WTC11 (cell line): Measurements from ENCODE around the gene BCORL1. TPM values are rescaled to one million over a fixed set of nuclear protein-coding genes. Genes with fewer than 3 reads are reported as not detected.

ENCODE experiments used
- ATAC-seq: fragments of 200-7000 bp; cut with Tn5 transposase; 2 replicates; pipeline ENCODE4 v1.10.0; 2021; ENCODE audit warnings: mild to moderate bottlenecking, moderate library complexity
- CTCF ChIA-PET: fragments of 300-600 bp; sonication (Branson Sonifier 250); formaldehyde crosslinking; loops from one replicate; lab custom pipeline; 2021; ENCODE audit warnings: antibody characterized with exemption; lab: Charles Lee
- POLR2A ChIA-PET: fragments of 350-600 bp; sonication (Branson Sonifier 250); formaldehyde crosslinking; loops from one replicate; lab custom pipeline; 2021; ENCODE audit warnings: antibody characterized with exemption; lab: Charles Lee
- DNase-seq: peaks from one replicate; pipeline ENCODE4 v3.0.0; 2021; ENCODE audit warnings: low spot score
- H3K27ac Mint-ChIP-seq: 2 replicates; pipeline ENCODE4 v1.8.0; 2021; ENCODE audit warnings: mixed read lengths
- H3K27me3 Mint-ChIP-seq: 2 replicates; pipeline ENCODE4 v1.8.0; 2021; ENCODE audit warnings: low read depth, mild to moderate bottlenecking, moderate library complexity, mixed read lengths
- H3K36me3 Mint-ChIP-seq: 2 replicates; pipeline ENCODE4 v1.8.0; 2021; ENCODE audit warnings: mixed read lengths
- H3K4me1 Mint-ChIP-seq: 2 replicates; pipeline ENCODE4 v1.8.0; 2022; ENCODE audit warnings: mixed read lengths
- H3K4me3 Mint-ChIP-seq: 2 replicates; pipeline ENCODE4 v1.8.0; 2021; ENCODE audit warnings: mild to moderate bottlenecking, moderate library complexity, mixed read lengths
- H3K9me3 Mint-ChIP-seq: 2 replicates; pipeline ENCODE4 v1.8.0; 2021; ENCODE audit warnings: mixed read lengths
- ATF1 ChIP-seq: sonication (generic); formaldehyde crosslinking; IDR thresholded peaks from 2 replicates; pipeline ENCODE4 v1.8.1; 2023; ENCODE audit warnings: mild to moderate bottlenecking, moderate library complexity, missing genetic modification reagents
- ELF4 ChIP-seq: sonication (generic); formaldehyde crosslinking; IDR thresholded peaks from 2 replicates; pipeline ENCODE4 v1.8.1; 2022; ENCODE audit warnings: low read depth, mild to moderate bottlenecking, moderate library complexity, missing genetic modification reagents
- HMGA2 ChIP-seq: fragments of 250-450 bp; sonication (Bioruptor Pico); IDR thresholded peaks from 2 replicates; pipeline ENCODE4 v1.4.0; 2021; ENCODE audit warnings: mild to moderate bottlenecking, moderate library complexity
- IRF1 ChIP-seq: sonication (generic); formaldehyde crosslinking; IDR thresholded peaks from 2 replicates; pipeline ENCODE4 v1.8.0; 2023; ENCODE audit warnings: missing genetic modification reagents
- IRF2 ChIP-seq: sonication (generic); formaldehyde crosslinking; IDR thresholded peaks from 2 replicates; pipeline ENCODE4 v1.8.0; 2022; ENCODE audit warnings: low read depth, missing genetic modification reagents, borderline replicate concordance
- NFE2L1 ChIP-seq: sonication (generic); formaldehyde crosslinking; IDR thresholded peaks from 2 replicates; pipeline ENCODE4 v1.8.1; 2023; ENCODE audit warnings: missing genetic modification reagents
- NFYB ChIP-seq: sonication (generic); formaldehyde crosslinking; conservative IDR thresholded peaks from 2 replicates; pipeline ENCODE4 v1.8.0; 2022; ENCODE audit warnings: low read depth, missing genetic modification reagents
- NR2C2 ChIP-seq: sonication (generic); formaldehyde crosslinking; IDR thresholded peaks from 2 replicates; pipeline ENCODE4 v1.8.0; 2022; ENCODE audit warnings: mild to moderate bottlenecking, missing genetic modification reagents
- NR3C1 ChIP-seq: sonication (generic); formaldehyde crosslinking; conservative IDR thresholded peaks from 2 replicates; pipeline ENCODE4 v1.8.1; 2023; ENCODE audit warnings: low read depth, mild to moderate bottlenecking, missing genetic modification reagents
- PRDM15 ChIP-seq: sonication (generic); formaldehyde crosslinking; IDR thresholded peaks from 2 replicates; pipeline ENCODE4 v1.8.0; 2022; ENCODE audit warnings: missing genetic modification reagents
- RORB ChIP-seq: fragments of 250-450 bp; sonication (Bioruptor Pico); IDR thresholded peaks from 2 replicates; pipeline ENCODE4 v1.9.0; 2021; ENCODE audit warnings: mild to moderate bottlenecking
- ZNF232 ChIP-seq: sonication (generic); formaldehyde crosslinking; IDR thresholded peaks from 2 replicates; pipeline ENCODE4 v1.8.0; 2022; ENCODE audit warnings: mild to moderate bottlenecking, missing genetic modification reagents
- ZNF396 ChIP-seq: fragments of 250-450 bp; sonication (Bioruptor Pico); IDR thresholded peaks from 2 replicates; pipeline ENCODE4 v1.8.0; 2021; ENCODE audit warnings: mild to moderate bottlenecking, moderate library complexity, borderline replicate concordance
- ZNF416 ChIP-seq: fragments of 250-450 bp; sonication (Bioruptor Pico); IDR thresholded peaks from 2 replicates; pipeline ENCODE4 v1.9.0; 2021; ENCODE audit warnings: mild to moderate bottlenecking, inconsistent platforms
- total RNA-seq: library from RNA; stranded (reverse); gene quantifications from 3 replicates; pipeline ENCODE4 v1.2.3, GENCODE V29; 2021
- TF ChIP-seq, protein P1 (sequence below): sonication (generic); formaldehyde crosslinking; conservative IDR thresholded peaks from 2 replicates; pipeline ENCODE4 v1.8.1; 2023; ENCODE audit warnings: mild to moderate bottlenecking, low read depth, missing genetic modification reagents, moderate library complexity
- TF ChIP-seq, protein P2 (sequence below): sonication (generic); formaldehyde crosslinking; IDR thresholded peaks from 2 replicates; pipeline ENCODE4 v1.8.1; 2023; ENCODE audit warnings: mild to moderate bottlenecking, missing genetic modification reagents
- TF ChIP-seq, protein P3 (sequence below): sonication (generic); formaldehyde crosslinking; IDR thresholded peaks from 2 replicates; pipeline ENCODE4 v1.8.0; 2022; ENCODE audit warnings: mild to moderate bottlenecking, missing genetic modification reagents

Gene BCORL1
- total RNA-seq, 1 experiment from 2014 or later: 12.0 TPM

DNA sequence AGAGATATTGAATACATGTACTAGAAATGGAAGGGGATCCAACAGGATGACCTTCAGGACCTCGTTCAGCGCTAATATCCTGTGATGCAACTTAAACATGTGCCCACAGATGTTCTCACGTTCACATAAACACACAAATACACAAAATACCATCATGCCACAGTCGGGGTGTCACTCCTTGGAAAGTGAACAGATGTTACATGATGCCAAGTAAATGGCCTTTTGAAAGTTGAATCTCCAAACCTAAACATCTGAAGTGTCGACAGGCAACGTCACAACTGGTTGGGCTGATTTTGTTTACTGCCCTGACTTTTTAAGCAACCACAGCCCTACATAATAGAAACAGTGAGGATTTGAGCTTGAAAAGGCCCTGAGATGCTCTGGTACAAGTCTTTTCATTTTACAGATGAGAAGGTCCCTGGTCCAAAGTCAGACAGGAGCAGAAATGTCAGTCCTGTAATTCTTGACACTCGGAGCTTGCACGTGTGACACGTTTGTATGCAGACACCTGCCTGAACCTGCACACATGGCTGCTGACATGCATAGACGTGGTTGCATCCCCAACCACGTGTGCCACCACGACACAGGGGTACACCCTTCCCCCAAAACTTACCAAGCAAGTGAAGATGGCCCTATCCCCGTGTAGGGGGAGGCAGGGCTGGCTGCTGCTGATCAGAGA, 23.5 kb upstream of the BCORL1 start:
- H3K27ac Mint-ChIP-seq: no peak overlapping the region
- H3K4me3 Mint-ChIP-seq: no peak overlapping the region
- no peaks in the 10 kb centered on the region for H3K36me3 Mint-ChIP-seq
- ChIA-PET POLR2A (no interaction called here), CTCF (interaction anchor here (2.3 to 3.2 kb wide), 2 partner anchors 66 to 102 kb away, joined by 5 to 16 read pairs; no protein-coding TSS in a partner anchor)
- H3K9me3 Mint-ChIP-seq: no peaks in the 10 kb centered on the region
- H3K27me3 Mint-ChIP-seq: peaks cover 92% of the 10 kb centered on the region
- H3K4me1 Mint-ChIP-seq: peaks cover 35% of the 10 kb centered on the region
- ATAC-seq (no peak), DNase-seq (no peak)
- no peak for TF ChIP-seq IRF2
- TF ChIP-seq ZNF416 (CRISPR knock-in tag): no peak
- no peak for TF ChIP-seq NR3C1

- DNase-seq (no peak), ATAC-seq (peak; percentile 19)
- peaks cover 30% of the 10 kb centered on the region for H3K4me1 Mint-ChIP-seq
- H3K4me3 Mint-ChIP-seq: peak overlapping the region; percentile 40
- no peak overlapping the region for H3K27ac Mint-ChIP-seq
- H3K27me3 Mint-ChIP-seq: peaks cover 91% of the 10 kb centered on the region
- TF ChIP-seq IRF1 (CRISPR knock-in tag) (no peak), ZNF416 (CRISPR knock-in tag) (no peak), ZNF396 (CRISPR knock-in tag) (no peak), NFE2L1 (no peak), PRDM15 (CRISPR knock-in tag) (no peak), RORB (CRISPR knock-in tag) (no peak), HMGA2 (CRISPR knock-in tag) (no peak), ZNF232 (no peak), NR2C2 (CRISPR knock-in tag) (no peak), ELF4 (no peak), ATF1 (CRISPR knock-in tag) (no peak), NFYB (no peak)
- TF ChIP-seq, protein P1, sequence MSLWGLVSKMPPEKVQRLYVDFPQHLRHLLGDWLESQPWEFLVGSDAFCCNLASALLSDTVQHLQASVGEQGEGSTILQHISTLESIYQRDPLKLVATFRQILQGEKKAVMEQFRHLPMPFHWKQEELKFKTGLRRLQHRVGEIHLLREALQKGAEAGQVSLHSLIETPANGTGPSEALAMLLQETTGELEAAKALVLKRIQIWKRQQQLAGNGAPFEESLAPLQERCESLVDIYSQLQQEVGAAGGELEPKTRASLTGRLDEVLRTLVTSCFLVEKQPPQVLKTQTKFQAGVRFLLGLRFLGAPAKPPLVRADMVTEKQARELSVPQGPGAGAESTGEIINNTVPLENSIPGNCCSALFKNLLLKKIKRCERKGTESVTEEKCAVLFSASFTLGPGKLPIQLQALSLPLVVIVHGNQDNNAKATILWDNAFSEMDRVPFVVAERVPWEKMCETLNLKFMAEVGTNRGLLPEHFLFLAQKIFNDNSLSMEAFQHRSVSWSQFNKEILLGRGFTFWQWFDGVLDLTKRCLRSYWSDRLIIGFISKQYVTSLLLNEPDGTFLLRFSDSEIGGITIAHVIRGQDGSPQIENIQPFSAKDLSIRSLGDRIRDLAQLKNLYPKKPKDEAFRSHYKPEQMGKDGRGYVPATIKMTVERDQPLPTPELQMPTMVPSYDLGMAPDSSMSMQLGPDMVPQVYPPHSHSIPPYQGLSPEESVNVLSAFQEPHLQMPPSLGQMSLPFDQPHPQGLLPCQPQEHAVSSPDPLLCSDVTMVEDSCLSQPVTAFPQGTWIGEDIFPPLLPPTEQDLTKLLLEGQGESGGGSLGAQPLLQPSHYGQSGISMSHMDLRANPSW: no peak
- TF ChIP-seq, protein P2, sequence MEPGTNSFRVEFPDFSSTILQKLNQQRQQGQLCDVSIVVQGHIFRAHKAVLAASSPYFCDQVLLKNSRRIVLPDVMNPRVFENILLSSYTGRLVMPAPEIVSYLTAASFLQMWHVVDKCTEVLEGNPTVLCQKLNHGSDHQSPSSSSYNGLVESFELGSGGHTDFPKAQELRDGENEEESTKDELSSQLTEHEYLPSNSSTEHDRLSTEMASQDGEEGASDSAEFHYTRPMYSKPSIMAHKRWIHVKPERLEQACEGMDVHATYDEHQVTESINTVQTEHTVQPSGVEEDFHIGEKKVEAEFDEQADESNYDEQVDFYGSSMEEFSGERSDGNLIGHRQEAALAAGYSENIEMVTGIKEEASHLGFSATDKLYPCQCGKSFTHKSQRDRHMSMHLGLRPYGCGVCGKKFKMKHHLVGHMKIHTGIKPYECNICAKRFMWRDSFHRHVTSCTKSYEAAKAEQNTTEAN (CRISPR knock-in tag): no peak
- TF ChIP-seq, protein P3, sequence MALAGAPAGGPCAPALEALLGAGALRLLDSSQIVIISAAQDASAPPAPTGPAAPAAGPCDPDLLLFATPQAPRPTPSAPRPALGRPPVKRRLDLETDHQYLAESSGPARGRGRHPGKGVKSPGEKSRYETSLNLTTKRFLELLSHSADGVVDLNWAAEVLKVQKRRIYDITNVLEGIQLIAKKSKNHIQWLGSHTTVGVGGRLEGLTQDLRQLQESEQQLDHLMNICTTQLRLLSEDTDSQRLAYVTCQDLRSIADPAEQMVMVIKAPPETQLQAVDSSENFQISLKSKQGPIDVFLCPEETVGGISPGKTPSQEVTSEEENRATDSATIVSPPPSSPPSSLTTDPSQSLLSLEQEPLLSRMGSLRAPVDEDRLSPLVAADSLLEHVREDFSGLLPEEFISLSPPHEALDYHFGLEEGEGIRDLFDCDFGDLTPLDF: no peak
- no peaks in the 10 kb centered on the region for H3K9me3 Mint-ChIP-seq
- POLR2A ChIA-PET: no interaction called here
- CTCF ChIA-PET: interaction anchor here (3.2 kb wide), 1 partner anchor 101 kb away, joined by 16 read pairs; no protein-coding TSS in a partner anchor
- H3K36me3 Mint-ChIP-seq: no peaks in the 10 kb centered on the region
Measured at GRCh38 chrX:129959493-129959832, 23.0 kb upstream of the BCORL1 start.
